HEK293 (cell line): ENCODE results near the gene AFAP1L2.

Source experiments
- CTCF ChIA-PET: fragments of 350-600 bp; formaldehyde crosslinking; extraction: SDS; loops from one replicate; lab custom pipeline; 2021; ENCODE audit warnings: antibody characterized with exemption; lab: Yijun Ruan, JAX
- POLR2A ChIA-PET: fragments of 300-600 bp; formaldehyde crosslinking; extraction: SDS; loops from one replicate; lab custom pipeline; 2020; ENCODE audit warnings: antibody characterized with exemption, inconsistent platforms; lab: Yijun Ruan, JAX
- H3K27ac ChIP-seq: fragments of 200-500 bp; sonication (Bioruptor generic); 2 replicates; pipeline ENCODE4 v1.5.1; 2014; ENCODE audit warnings: low read depth, low read length, control low read depth, inconsistent platforms; ENCODE audit errors: extremely low read depth
- H3K36me3 ChIP-seq, 2 experiments: fragments of 200-500 bp in 1 of 2; sonication (Bioruptor generic) in 1 of 2; 1 replicate in 1 of 2; 2 replicates in 1 of 2; pipeline ENCODE4 v1.5.1; 2014 to 2017; ENCODE audit warnings: inconsistent platforms in 2 of 2, low read length in 2 of 2; ENCODE audit not compliant: control insufficient read depth in 2 of 2, insufficient read depth in 1 of 2
- H3K4me1 ChIP-seq: fragments of 200-500 bp; sonication (Bioruptor generic); 2 replicates; pipeline ENCODE4 v1.5.1; 2014; ENCODE audit warnings: mild to moderate bottlenecking, low read length, inconsistent platforms; ENCODE audit not compliant: control insufficient read depth, insufficient read depth
- H3K4me3 ChIP-seq: 2 replicates; pipeline ENCODE4 v1.5.1; 2011; ENCODE audit warnings: low read depth, mild to moderate bottlenecking, control low read depth, low read length, moderate library complexity
- H3K9me3 ChIP-seq: fragments of 200-500 bp; sonication (Bioruptor generic); 2 replicates; pipeline ENCODE4 v1.5.1; 2014; ENCODE audit warnings: low read depth, low read length, inconsistent platforms; ENCODE audit not compliant: control insufficient read depth, insufficient read depth
- EGR2 ChIP-seq: fragments of 450-650 bp; formaldehyde crosslinking; IDR thresholded peaks from 2 replicates; pipeline ENCODE4 v1.5.1; 2016; ENCODE audit warnings: low read depth, missing biosample characterization, missing genetic modification characterization
- FEZF1 ChIP-seq: fragments of 450-650 bp; formaldehyde crosslinking; IDR thresholded peaks from 2 replicates; pipeline ENCODE4 v1.5.1; 2016; ENCODE audit warnings: missing biosample characterization, missing genetic modification characterization
- KLF10 ChIP-seq: fragments of 450-650 bp; IDR thresholded peaks from 2 replicates; pipeline ENCODE4 v1.5.1; 2018; ENCODE audit warnings: missing biosample characterization, mild to moderate bottlenecking, missing genetic modification characterization
- PRDM10 ChIP-seq: fragments of 450-650 bp; formaldehyde crosslinking; IDR thresholded peaks from 2 replicates; pipeline ENCODE4 v1.5.1; 2016; ENCODE audit warnings: missing biosample characterization, missing genetic modification characterization
- SCRT2 ChIP-seq: fragments of 450-650 bp; formaldehyde crosslinking; IDR thresholded peaks from 2 replicates; pipeline ENCODE4 v1.5.1; 2016; ENCODE audit warnings: missing biosample characterization, missing genetic modification characterization
- SP7 ChIP-seq: fragments of 450-650 bp; formaldehyde crosslinking; IDR thresholded peaks from 2 replicates; pipeline ENCODE4 v1.5.1; 2016; ENCODE audit warnings: missing biosample characterization, missing genetic modification characterization
- ZBTB49 ChIP-seq: fragments of 450-650 bp; formaldehyde crosslinking; IDR thresholded peaks from 2 replicates; pipeline ENCODE4 v1.5.1; 2016; ENCODE audit warnings: missing biosample characterization, missing genetic modification characterization, low read depth
- ZBTB6 ChIP-seq: fragments of 450-650 bp; formaldehyde crosslinking; IDR thresholded peaks from 2 replicates; pipeline ENCODE4 v1.5.1; 2017; ENCODE audit warnings: missing biosample characterization, missing genetic modification characterization
- ZNF341 ChIP-seq: fragments of 450-650 bp; formaldehyde crosslinking; IDR thresholded peaks from 2 replicates; pipeline ENCODE4; 2016; ENCODE audit warnings: low read depth, missing biosample characterization, missing genetic modification characterization
- ZNF398 ChIP-seq: fragments of 450-650 bp; formaldehyde crosslinking; IDR thresholded peaks from 2 replicates; pipeline ENCODE4 v1.5.1; 2017; ENCODE audit warnings: missing biosample characterization, missing genetic modification characterization
- ZNF433 ChIP-seq: fragments of 450-650 bp; formaldehyde crosslinking; IDR thresholded peaks from 2 replicates; pipeline ENCODE4 v1.5.1; 2016; ENCODE audit warnings: missing biosample characterization, missing genetic modification characterization, low read depth
- ZNF600 ChIP-seq: fragments of 450-650 bp; formaldehyde crosslinking; IDR thresholded peaks from 2 replicates; pipeline ENCODE4 v1.5.1; 2016; ENCODE audit warnings: missing biosample characterization, missing genetic modification characterization
- ZNF660 ChIP-seq: fragments of 450-650 bp; IDR thresholded peaks from 2 replicates; pipeline ENCODE4 v1.5.1; 2018; ENCODE audit warnings: missing biosample characterization, mild to moderate bottlenecking, missing genetic modification characterization
- ZNF792 ChIP-seq: fragments of 450-650 bp; formaldehyde crosslinking; IDR thresholded peaks from 2 replicates; pipeline ENCODE4 v1.5.1; 2016; ENCODE audit warnings: missing biosample characterization, missing genetic modification characterization
- ZSCAN4 ChIP-seq: fragments of 450-650 bp; formaldehyde crosslinking; IDR thresholded peaks from 2 replicates; pipeline ENCODE4 v1.5.1; 2017; ENCODE audit warnings: missing biosample characterization, missing genetic modification characterization

Gene AFAP1L2

GRCh38 chr10:114272696-114273095, 131.6 kb downstream of the AFAP1L2 start:
- ChIA-PET POLR2A (interaction anchor here (0.7 kb wide), 1 partner anchor 37 kb away, joined by 4 read pairs; no protein-coding TSS in a partner anchor), CTCF (interaction anchor here (0.7 kb wide), 1 partner anchor 13 kb away, joined by 3 read pairs; no protein-coding TSS in a partner anchor)
- no peak overlapping the region for H3K4me3 ChIP-seq
- TF ChIP-seq KLF10 (tag by site-specific recombination), result no peak
- TF ChIP-seq ZNF341 (tag by site-specific recombination), result peak; percentile 42
- H3K4me1 ChIP-seq, result no peaks in the 10 kb centered on the region
- no peak overlapping the region for H3K27ac ChIP-seq
- H3K36me3 ChIP-seq, result no peaks in the 10 kb centered on the region
- H3K9me3 ChIP-seq, result no peaks in the 10 kb centered on the region

- TF ChIP-seq ZNF398 (tag by site-specific recombination) (0 out of 2 replicates have a peak, but pooled peaks have one; percentile 1), ZNF433 (tag by site-specific recombination) (no peak), SCRT2 (tag by site-specific recombination) (peak; percentile 89), ZBTB6 (tag by site-specific recombination) (no peak), ZSCAN4 (tag by site-specific recombination) (0 out of 2 replicates have a peak, but pooled peaks have one; percentile 1), EGR2 (tag by site-specific recombination) (no peak), ZNF792 (tag by site-specific recombination) (no peak), PRDM10 (tag by site-specific recombination) (peak; percentile 33), FEZF1 (no peak), SP7 (tag by site-specific recombination) (no peak), ZNF660 (tag by site-specific recombination) (0 out of 2 replicates have a peak, but pooled peaks have one; percentile 52), ZNF600 (tag by site-specific recombination) (peak; percentile 75), ZBTB49 (tag by site-specific recombination) (no peak)
- ChIA-PET CTCF (interaction anchor here (0.6 to 1.7 kb wide), 3 partner anchors 32 to 408 kb away, joined by 3 to 5 read pairs (median 5); no protein-coding TSS in a partner anchor), POLR2A (interaction anchor here (1.3 kb wide), 1 partner anchor 98 kb away, joined by 3 read pairs; the partner anchor contains the start of gene CCDC186)
- Histone ChIP-seq H3K4me1 (no peaks in the 10 kb centered on the region), H3K4me3 (no peak overlapping the region), H3K27ac (no peak overlapping the region), H3K9me3 (no peaks in the 10 kb centered on the region), H3K36me3 (no peaks in the 10 kb centered on the region)
Observed at GRCh38 chr10:114271779-114272167, 132.5 kb downstream of the AFAP1L2 start.
